ENCODE results near the gene SGPL1. TPM values are rescaled to one million over a fixed set of nuclear protein-coding genes. Genes with fewer than 3 reads are reported as not detected.

The SGPL1 gene
- polyA plus RNA-seq, 1 donor from 2014 or later, result 33.4 TPM

GRCh38 chr10:70925377-70926225 lies 109.9 kb downstream of the SGPL1 start:
- no peak overlapping the region for H3K4me2 ChIP-seq (ENCODE audit: low read length)
- H4K20me1 ChIP-seq (ENCODE audit: insufficient read depth), result no peaks in the 10 kb centered on the region
- no peaks in the 10 kb centered on the region for H3K9me2 ChIP-seq (ENCODE audit: insufficient read depth, low read length)
- no peaks in the 10 kb centered on the region for H3F3A ChIP-seq (ENCODE audit: insufficient read depth, low read length, poor library complexity, severe bottlenecking)
- H3K36me3 ChIP-seq (ENCODE audit: insufficient read depth, low read length), result no peaks in the 10 kb centered on the region
- H3K9ac ChIP-seq (ENCODE audit: low read length), result no peak overlapping the region
- no peak overlapping the region for H3K4me3 ChIP-seq (ENCODE audit: low read length)
- no peaks in the 10 kb centered on the region for H3K27me3 ChIP-seq (ENCODE audit: insufficient read depth, low read depth, low read length)
- no peaks in the 10 kb centered on the region for H3K79me2 ChIP-seq (replicated peaks; ENCODE audit: insufficient read depth, low read length)
- H2AFZ ChIP-seq (ENCODE audit: low read depth, low read length), result no peak overlapping the region
- H3K27ac ChIP-seq (ENCODE audit: low read length), result no peak overlapping the region
- no peaks in the 10 kb centered on the region for H3K9me3 ChIP-seq (ENCODE audit: low read length)
- TF ChIP-seq SMC3 (conservative IDR thresholded peaks at IDR 0.05; ENCODE audit: poor library complexity) (peak; percentile 96), POLR2AphosphoS5 (IDR thresholded peaks at IDR 0.05) (no peak), EP300 (conservative IDR thresholded peaks at IDR 0.05; ENCODE audit: poor library complexity, severe bottlenecking) (no peak), TAF1 (IDR thresholded peaks at IDR 0.05; ENCODE audit: low read depth) (no peak), REST (IDR thresholded peaks at IDR 0.05; ENCODE audit: borderline replicate concordance) (no peak), RAD21 (conservative IDR thresholded peaks at IDR 0.05) (peak; percentile 94), EZH2 (IDR thresholded peaks at IDR 0.05; ENCODE audit: borderline replicate concordance, insufficient read depth, low read length, poor library complexity, severe bottlenecking) (no peak), MXI1 (conservative IDR thresholded peaks at IDR 0.05; ENCODE audit: poor library complexity, severe bottlenecking) (no peak)
- TF ChIP-seq, protein P1, sequence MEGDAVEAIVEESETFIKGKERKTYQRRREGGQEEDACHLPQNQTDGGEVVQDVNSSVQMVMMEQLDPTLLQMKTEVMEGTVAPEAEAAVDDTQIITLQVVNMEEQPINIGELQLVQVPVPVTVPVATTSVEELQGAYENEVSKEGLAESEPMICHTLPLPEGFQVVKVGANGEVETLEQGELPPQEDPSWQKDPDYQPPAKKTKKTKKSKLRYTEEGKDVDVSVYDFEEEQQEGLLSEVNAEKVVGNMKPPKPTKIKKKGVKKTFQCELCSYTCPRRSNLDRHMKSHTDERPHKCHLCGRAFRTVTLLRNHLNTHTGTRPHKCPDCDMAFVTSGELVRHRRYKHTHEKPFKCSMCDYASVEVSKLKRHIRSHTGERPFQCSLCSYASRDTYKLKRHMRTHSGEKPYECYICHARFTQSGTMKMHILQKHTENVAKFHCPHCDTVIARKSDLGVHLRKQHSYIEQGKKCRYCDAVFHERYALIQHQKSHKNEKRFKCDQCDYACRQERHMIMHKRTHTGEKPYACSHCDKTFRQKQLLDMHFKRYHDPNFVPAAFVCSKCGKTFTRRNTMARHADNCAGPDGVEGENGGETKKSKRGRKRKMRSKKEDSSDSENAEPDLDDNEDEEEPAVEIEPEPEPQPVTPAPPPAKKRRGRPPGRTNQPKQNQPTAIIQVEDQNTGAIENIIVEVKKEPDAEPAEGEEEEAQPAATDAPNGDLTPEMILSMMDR (IDR thresholded peaks at IDR 0.05; ENCODE audit: poor library complexity, severe bottlenecking), result peak; percentile 94

- H3K36me3 ChIP-seq (ENCODE audit: insufficient read depth, low read length), result no peaks in the 10 kb centered on the region
- H3K27ac ChIP-seq (ENCODE audit: low read length), result no peak overlapping the region
- H3K79me2 ChIP-seq (replicated peaks; ENCODE audit: insufficient read depth, low read length), result no peaks in the 10 kb centered on the region
- TF ChIP-seq EP300 (conservative IDR thresholded peaks at IDR 0.05; ENCODE audit: poor library complexity, severe bottlenecking) (no peak), EZH2 (IDR thresholded peaks at IDR 0.05; ENCODE audit: borderline replicate concordance, insufficient read depth, low read length, poor library complexity, severe bottlenecking) (no peak), TAF1 (IDR thresholded peaks at IDR 0.05; ENCODE audit: low read depth) (no peak), POLR2AphosphoS5 (IDR thresholded peaks at IDR 0.05) (no peak), RAD21 (conservative IDR thresholded peaks at IDR 0.05) (no peak), SMC3 (conservative IDR thresholded peaks at IDR 0.05; ENCODE audit: poor library complexity) (no peak), MXI1 (conservative IDR thresholded peaks at IDR 0.05; ENCODE audit: poor library complexity, severe bottlenecking) (no peak), REST (IDR thresholded peaks at IDR 0.05; ENCODE audit: borderline replicate concordance) (no peak)
- TF ChIP-seq, protein P1 (IDR thresholded peaks at IDR 0.05; ENCODE audit: poor library complexity, severe bottlenecking), result no peak
- no peaks in the 10 kb centered on the region for H4K20me1 ChIP-seq (ENCODE audit: insufficient read depth)
- H3K4me2 ChIP-seq (ENCODE audit: low read length), result no peak overlapping the region
- H3K9me2 ChIP-seq (ENCODE audit: insufficient read depth, low read length), result no peaks in the 10 kb centered on the region
- no peak overlapping the region for H3K9ac ChIP-seq (ENCODE audit: low read length)
- H3K9me3 ChIP-seq (ENCODE audit: low read length), result no peaks in the 10 kb centered on the region
- no peaks in the 10 kb centered on the region for H3F3A ChIP-seq (ENCODE audit: insufficient read depth, low read length, poor library complexity, severe bottlenecking)
- H3K27me3 ChIP-seq (ENCODE audit: insufficient read depth, low read depth, low read length), result no peaks in the 10 kb centered on the region
- no peak overlapping the region for H3K4me3 ChIP-seq (ENCODE audit: low read length)
- H2AFZ ChIP-seq (ENCODE audit: low read depth, low read length), result no peak overlapping the region
These were observed 110.7 kb downstream of the SGPL1 start for GRCh38 chr10:70926226-70927000.

Data from neural cell (in vitro differentiated cells).